ENCODE measurements around the gene CDH23. TPM values are rescaled to one million over a fixed set of nuclear protein-coding genes. Genes with fewer than 3 reads are reported as not detected.

CDH23 gene
- total and polyA plus RNA-seq, 8 donors: 3.4 to 64.6 (median 9.9) TPM

DNA sequence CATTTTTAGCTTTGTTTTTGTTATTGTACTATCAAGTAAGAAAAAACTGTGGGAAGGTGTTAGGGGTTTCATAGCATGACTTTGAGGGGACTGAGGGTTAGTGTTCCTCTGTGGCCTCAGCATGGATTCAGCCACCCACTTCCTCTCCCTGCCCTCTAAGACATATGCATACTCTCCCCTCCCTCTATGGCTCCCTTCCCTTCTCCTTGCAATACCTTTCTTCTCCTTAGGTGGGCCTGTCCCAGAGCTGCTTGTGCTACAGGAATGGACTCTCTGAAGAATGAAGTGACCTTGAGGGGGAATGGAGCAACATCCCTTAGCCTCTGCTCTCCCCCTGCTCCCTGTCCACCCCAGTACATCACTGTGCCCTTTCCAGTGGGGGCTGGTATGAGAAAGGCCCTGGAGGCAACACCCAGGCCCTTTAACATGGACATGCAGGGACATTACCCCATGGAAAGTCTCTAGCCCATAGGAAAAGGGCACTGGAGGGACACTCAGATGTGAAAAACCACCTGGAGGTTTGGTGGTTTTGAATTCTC is 22.4 kb downstream of the CDH23 start:
- DNase-seq (no peak), FAIRE-seq (no peak)
- intact Hi-C loops (cut with DNase I): no loop called here

DNA sequence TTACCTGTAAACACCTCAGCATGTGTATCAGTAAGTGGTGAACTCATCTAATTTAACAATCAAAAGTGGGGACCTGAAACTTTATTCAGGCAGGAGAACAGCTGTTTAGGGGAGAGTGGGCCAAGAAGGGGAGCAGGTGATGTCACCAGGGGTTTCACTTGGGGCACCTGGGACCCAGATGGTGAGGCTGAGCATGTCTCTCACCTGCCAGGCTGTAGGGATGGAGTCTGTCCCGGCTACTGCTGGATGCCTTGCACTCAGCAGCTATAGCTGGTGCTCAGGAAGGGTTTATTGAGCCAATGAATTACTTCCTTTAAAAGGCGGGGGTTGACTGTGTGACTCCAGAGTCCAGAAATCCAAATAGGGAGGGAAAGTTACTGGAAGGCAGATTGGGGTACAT is 23.0 kb downstream of the CDH23 start:
- TF ChIP-seq, protein P1, sequence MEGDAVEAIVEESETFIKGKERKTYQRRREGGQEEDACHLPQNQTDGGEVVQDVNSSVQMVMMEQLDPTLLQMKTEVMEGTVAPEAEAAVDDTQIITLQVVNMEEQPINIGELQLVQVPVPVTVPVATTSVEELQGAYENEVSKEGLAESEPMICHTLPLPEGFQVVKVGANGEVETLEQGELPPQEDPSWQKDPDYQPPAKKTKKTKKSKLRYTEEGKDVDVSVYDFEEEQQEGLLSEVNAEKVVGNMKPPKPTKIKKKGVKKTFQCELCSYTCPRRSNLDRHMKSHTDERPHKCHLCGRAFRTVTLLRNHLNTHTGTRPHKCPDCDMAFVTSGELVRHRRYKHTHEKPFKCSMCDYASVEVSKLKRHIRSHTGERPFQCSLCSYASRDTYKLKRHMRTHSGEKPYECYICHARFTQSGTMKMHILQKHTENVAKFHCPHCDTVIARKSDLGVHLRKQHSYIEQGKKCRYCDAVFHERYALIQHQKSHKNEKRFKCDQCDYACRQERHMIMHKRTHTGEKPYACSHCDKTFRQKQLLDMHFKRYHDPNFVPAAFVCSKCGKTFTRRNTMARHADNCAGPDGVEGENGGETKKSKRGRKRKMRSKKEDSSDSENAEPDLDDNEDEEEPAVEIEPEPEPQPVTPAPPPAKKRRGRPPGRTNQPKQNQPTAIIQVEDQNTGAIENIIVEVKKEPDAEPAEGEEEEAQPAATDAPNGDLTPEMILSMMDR (IDR thresholded peaks at IDR 0.05): no peak
- Histone ChIP-seq H3K36me3 (no peaks in the 10 kb centered on the region), H3K27ac (no peak overlapping the region), H3K27me3 (no peaks in the 10 kb centered on the region), H3K9me3 (no peaks in the 10 kb centered on the region), H3K4me1 (no peaks in the 10 kb centered on the region), H3K4me3 (no peak overlapping the region)
- intact Hi-C loops (cut with DNase I): no loop called here
- no peak for FAIRE-seq
- no peak for DNase-seq
- 76 to 86% methylated on average over 2 of the region's 2 CpGs for WGBS, 2 donors
- ATAC-seq: no peak

More for the DNA sequence above, 22.4 kb downstream of the CDH23 start:
- H3K36me3 ChIP-seq: no peaks in the 10 kb centered on the region
- ATAC-seq: no peak
- H3K9me3 ChIP-seq: no peaks in the 10 kb centered on the region
- no peaks in the 10 kb centered on the region for H3K27me3 ChIP-seq
- H3K27ac ChIP-seq: no peak overlapping the region
- no peaks in the 10 kb centered on the region for H3K4me1 ChIP-seq
- TF ChIP-seq, protein P1 (IDR thresholded peaks at IDR 0.05): no peak
- H3K4me3 ChIP-seq: no peak overlapping the region

DNA sequence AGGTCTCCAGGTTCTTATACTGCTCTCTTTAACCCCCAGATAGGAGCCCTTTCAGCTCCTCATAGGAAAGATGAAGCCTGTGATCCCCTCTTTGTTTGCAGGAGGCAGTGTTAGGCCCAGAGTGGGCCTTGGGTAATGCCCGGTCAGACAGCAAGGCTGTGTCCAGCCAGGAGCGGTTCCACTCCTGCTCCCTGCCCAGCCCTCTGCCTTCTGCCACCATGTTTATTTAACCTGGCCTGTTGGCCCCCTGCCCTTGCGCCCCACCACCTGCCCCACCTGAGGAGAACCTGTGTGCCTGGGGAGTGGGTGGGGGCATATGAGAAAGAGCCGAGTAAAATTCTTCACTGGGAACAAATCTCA is 24.3 kb downstream of the CDH23 start:
- 61 to 66% methylated on average over 4 of the region's 4 CpGs for WGBS, 2 donors
- no peak overlapping the region for H3K27ac ChIP-seq
- DNase-seq (no peak), ATAC-seq (no peak), FAIRE-seq (no peak)
- H3K27me3 ChIP-seq: no peaks in the 10 kb centered on the region
- no peak overlapping the region for H3K4me3 ChIP-seq
- TF ChIP-seq, protein P1 (IDR thresholded peaks at IDR 0.05): no peak
- no peaks in the 10 kb centered on the region for H3K9me3 ChIP-seq
- H3K4me1 ChIP-seq: no peaks in the 10 kb centered on the region
- no peaks in the 10 kb centered on the region for H3K36me3 ChIP-seq
- intact Hi-C loops (cut with DNase I): no loop called here

DNA sequence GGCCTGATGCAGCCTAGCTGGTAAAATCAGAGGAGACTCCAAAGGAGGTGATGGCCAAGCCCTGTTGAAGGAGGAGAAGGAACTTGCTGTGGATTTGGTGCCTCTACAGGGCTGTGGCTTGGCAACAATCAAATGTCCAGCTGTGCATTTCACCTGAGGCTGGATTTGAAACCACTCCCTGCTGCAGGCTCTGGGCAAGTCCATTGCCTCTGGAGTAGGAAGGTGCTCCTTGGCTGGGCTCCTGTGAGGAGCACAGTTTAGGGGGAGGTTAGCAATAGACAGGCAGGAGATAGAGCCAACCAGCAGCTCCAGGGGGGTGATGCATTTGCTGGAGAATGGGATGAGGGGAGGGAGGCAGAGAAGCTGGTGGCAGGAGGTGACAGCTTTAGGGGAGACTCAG is 26.5 kb downstream of the CDH23 start:
- H3K36me3 ChIP-seq: no peaks in the 10 kb centered on the region
- H3K9me3 ChIP-seq: no peaks in the 10 kb centered on the region
- H3K27me3 ChIP-seq: no peaks in the 10 kb centered on the region
- DNase-seq (peak in 1 of 6 donors; percentile 17), ATAC-seq (no peak), FAIRE-seq (no peak)
- H3K27ac ChIP-seq: no peak overlapping the region
- TF ChIP-seq, protein P1 (IDR thresholded peaks at IDR 0.05): no peak
- no peaks in the 10 kb centered on the region for H3K4me1 ChIP-seq
- no peak overlapping the region for H3K4me3 ChIP-seq
- intact Hi-C loops (cut with DNase I): no loop called here

DNA sequence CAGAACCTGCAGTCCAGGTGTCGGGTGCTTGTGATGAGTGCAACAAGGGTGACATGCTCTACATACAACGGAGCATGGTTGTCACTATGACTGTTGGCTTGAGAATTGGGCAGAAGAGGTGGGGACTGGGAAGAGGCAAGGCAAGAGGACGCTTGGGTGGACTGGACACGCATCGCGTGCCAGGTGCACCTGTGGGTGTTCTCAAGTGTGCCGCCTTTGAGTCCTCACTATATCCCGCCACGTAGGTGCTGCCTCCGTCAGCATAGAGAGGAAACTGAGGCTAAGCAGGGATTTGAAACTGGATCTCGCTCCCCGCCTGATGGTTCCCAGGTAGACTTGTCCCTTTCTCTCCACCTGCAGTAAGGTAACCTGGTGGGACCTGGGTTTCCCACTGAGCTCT is 27.2 kb downstream of the CDH23 start:
- H3K27me3 ChIP-seq: no peaks in the 10 kb centered on the region
- 80 to 87% methylated on average over 12 of the region's 12 CpGs for WGBS, 2 donors
- H3K27ac ChIP-seq: no peak overlapping the region
- no peak overlapping the region for H3K4me3 ChIP-seq
- FAIRE-seq (no peak), DNase-seq (peak in 1 of 6 donors; percentile 6), ATAC-seq (no peak)
- no peaks in the 10 kb centered on the region for H3K4me1 ChIP-seq
- intact Hi-C loops (cut with DNase I): no loop called here
- H3K36me3 ChIP-seq: no peaks in the 10 kb centered on the region
- TF ChIP-seq, protein P1 (IDR thresholded peaks at IDR 0.05): no peak
- H3K9me3 ChIP-seq: no peaks in the 10 kb centered on the region
